Tibial nerve (tissue), 4 donors: ENCODE data around the gene CHSY1.

Source experiments
- CTCF ChIP-seq, 5 experiments: fragments of 200-600 bp in 3 of 5; fragments of 450-650 bp in 2 of 5; sonication (generic) in 3 of 5; IDR thresholded peaks; one replicate each; pipeline ENCODE4 v1.5.1; 2016 to 2019; ENCODE audit warnings: antibody characterized with exemption in 5 of 5, mild to moderate bottlenecking in 3 of 5, moderate library complexity in 2 of 5
- EP300 ChIP-seq, 2 donors: sonication (generic); formaldehyde crosslinking; IDR thresholded peaks; one replicate each; pipeline ENCODE4 v1.6.1; 2017; ENCODE audit warnings: antibody characterized with exemption in 2 of 2, mild to moderate bottlenecking in 1 of 2
- POLR2A ChIP-seq, 2 donors: fragments of 450-650 bp; IDR thresholded peaks; one replicate each; pipeline ENCODE4 v1.6.1; 2017; ENCODE audit warnings: antibody characterized with exemption in 2 of 2, mild to moderate bottlenecking in 2 of 2, moderate library complexity in 2 of 2

GRCh38 chr15:101193806-101194545 is 57.9 kb downstream of the CHSY1 start:
- TF ChIP-seq CTCF (IDR thresholded peaks at IDR 0.05) (no peak), POLR2A (IDR thresholded peaks at IDR 0.05) (no peak), EP300 (IDR thresholded peaks at IDR 0.05) (no peak)
